ENCODE measurements around the gene SPAG17.

The SPAG17 gene

GRCh38 chr1:118122234-118123004, 62.6 kb downstream of the SPAG17 start:
- no peak for DNase-seq (ENCODE audit: low read depth in 1 of 2, low spot score in 1 of 2)

GRCh38 chr1:118118873-118119463, 66.1 kb downstream of the SPAG17 start:
- no peak for DNase-seq (ENCODE audit: low read depth in 1 of 2, low spot score in 1 of 2)

GRCh38 chr1:118118469-118118868, 66.6 kb downstream of the SPAG17 start:
- no peak for DNase-seq (ENCODE audit: low read depth in 1 of 2, low spot score in 1 of 2)

- DNase-seq (ENCODE audit: low read depth in 1 of 2, low spot score in 1 of 2) = no peak
Measured at GRCh38 chr1:118117521-118117920, 67.5 kb downstream of the SPAG17 start.

GRCh38 chr1:118116909-118117308, 68.1 kb downstream of the SPAG17 start:
- DNase-seq (ENCODE audit: low read depth in 1 of 2, low spot score in 1 of 2) = no peak

GRCh38 chr1:118116401-118116800, 68.6 kb downstream of the SPAG17 start:
- DNase-seq (ENCODE audit: low read depth in 1 of 2, low spot score in 1 of 2) = no peak

- no peak for DNase-seq (ENCODE audit: low read depth in 1 of 2, low spot score in 1 of 2)
Measured at GRCh38 chr1:118115567-118116295, 69.3 kb downstream of the SPAG17 start.

- no peak for DNase-seq (ENCODE audit: low read depth in 1 of 2, low spot score in 1 of 2)
Measured at GRCh38 chr1:118113261-118113660, 71.8 kb downstream of the SPAG17 start.

- DNase-seq (ENCODE audit: low read depth in 1 of 2, low spot score in 1 of 2) = no peak
Measured at GRCh38 chr1:118110580-118110979, 74.4 kb downstream of the SPAG17 start.

- no peak for DNase-seq (ENCODE audit: low read depth in 1 of 2, low spot score in 1 of 2)
Measured at GRCh38 chr1:118104951-118105350, 80.1 kb downstream of the SPAG17 start.

- no peak for DNase-seq (ENCODE audit: low read depth in 1 of 2, low spot score in 1 of 2)
Measured at GRCh38 chr1:118102445-118102844, 82.6 kb downstream of the SPAG17 start.

- DNase-seq (ENCODE audit: low read depth in 1 of 2, low spot score in 1 of 2) = no peak
Measured at GRCh38 chr1:118101999-118102398, 83.0 kb downstream of the SPAG17 start.

- DNase-seq (ENCODE audit: low read depth in 1 of 2, low spot score in 1 of 2) = no peak
Measured at GRCh38 chr1:118101515-118101844, 83.5 kb downstream of the SPAG17 start.

- DNase-seq (ENCODE audit: low read depth in 1 of 2, low spot score in 1 of 2) = no peak
Measured at GRCh38 chr1:118100686-118101514, 84.1 kb downstream of the SPAG17 start.

GRCh38 chr1:118099686-118100085, 85.3 kb downstream of the SPAG17 start:
- DNase-seq (ENCODE audit: low read depth in 1 of 2, low spot score in 1 of 2) = no peak

GRCh38 chr1:118097622-118098348, 87.2 kb downstream of the SPAG17 start:
- DNase-seq (ENCODE audit: low read depth in 1 of 2, low spot score in 1 of 2) = no peak

- no peak for DNase-seq (ENCODE audit: low read depth in 1 of 2, low spot score in 1 of 2)
Measured at GRCh38 chr1:118093017-118093416, 92.0 kb downstream of the SPAG17 start.

- DNase-seq (ENCODE audit: low read depth in 1 of 2, low spot score in 1 of 2) = no peak
Measured at GRCh38 chr1:118090130-118090529, 94.9 kb downstream of the SPAG17 start.

GRCh38 chr1:118085365-118085764, 99.7 kb downstream of the SPAG17 start:
- no peak for DNase-seq (ENCODE audit: low read depth in 1 of 2, low spot score in 1 of 2)

GRCh38 chr1:118084400-118084799, 100.6 kb downstream of the SPAG17 start:
- DNase-seq (ENCODE audit: low read depth in 1 of 2, low spot score in 1 of 2) = no peak

GRCh38 chr1:118082984-118083383, 102.0 kb downstream of the SPAG17 start:
- DNase-seq (ENCODE audit: low read depth in 1 of 2, low spot score in 1 of 2) = no peak
